HL-60 (cell line): Measurements from ENCODE around the gene DPH7.
"Not testable (repeated sequence)": the region's sequence is repeated elsewhere in the genome, so short reads cannot be mapped to it uniquely, and the experiment has no call there.

Experiments
- DNase-seq, 2 experiments: peaks; one replicate each; pipeline ENCODE4 v3.0.0-alpha.2; 2010 to 2020; ENCODE audit warnings: low read depth in 1 of 2, low spot score in 1 of 2
- H3K27ac ChIP-seq: fragments of 250-450 bp; sonication (Bioruptor Pico); replicated peaks from 2 replicates; pipeline ENCODE4 v1.5.1; 2020; ENCODE audit warnings: mild to moderate bottlenecking, moderate library complexity
- H3K27me3 ChIP-seq: fragments of 250-450 bp; sonication (Bioruptor Pico); 2 replicates; pipeline ENCODE4 v1.5.1; 2021; ENCODE audit warnings: mild to moderate bottlenecking, moderate library complexity; ENCODE audit not compliant: insufficient read depth, poor library complexity, severe bottlenecking
- H3K4me3 ChIP-seq: replicated peaks from 2 replicates; pipeline ENCODE4 v1.5.1; 2011; ENCODE audit warnings: mild to moderate bottlenecking, control low read depth, low read length; ENCODE audit not compliant: insufficient read depth
- GABPA ChIP-seq: IDR thresholded peaks from 2 replicates; pipeline ENCODE4 v1.6.1; 2012; ENCODE audit warnings: low read depth
- POLR2AphosphoS5 ChIP-seq: IDR thresholded peaks from 2 replicates; pipeline ENCODE4 v1.6.1; 2012; ENCODE audit warnings: low read depth
- REST ChIP-seq: IDR thresholded peaks from 2 replicates; pipeline ENCODE4 v1.6.1; 2012; ENCODE audit warnings: low read depth; ENCODE audit not compliant: insufficient replicate concordance
- SPI1 ChIP-seq: IDR thresholded peaks from 2 replicates; pipeline ENCODE4 v1.6.1; 2012; ENCODE audit warnings: low read depth, mild to moderate bottlenecking, borderline replicate concordance
- TF ChIP-seq, protein P1 (sequence below): IDR thresholded peaks from one replicate; pipeline ENCODE4 v1.5.1; 2011; ENCODE audit warnings: low read length, control low read depth, inconsistent platforms; ENCODE audit not compliant: insufficient read depth

The DPH7 gene

DNA sequence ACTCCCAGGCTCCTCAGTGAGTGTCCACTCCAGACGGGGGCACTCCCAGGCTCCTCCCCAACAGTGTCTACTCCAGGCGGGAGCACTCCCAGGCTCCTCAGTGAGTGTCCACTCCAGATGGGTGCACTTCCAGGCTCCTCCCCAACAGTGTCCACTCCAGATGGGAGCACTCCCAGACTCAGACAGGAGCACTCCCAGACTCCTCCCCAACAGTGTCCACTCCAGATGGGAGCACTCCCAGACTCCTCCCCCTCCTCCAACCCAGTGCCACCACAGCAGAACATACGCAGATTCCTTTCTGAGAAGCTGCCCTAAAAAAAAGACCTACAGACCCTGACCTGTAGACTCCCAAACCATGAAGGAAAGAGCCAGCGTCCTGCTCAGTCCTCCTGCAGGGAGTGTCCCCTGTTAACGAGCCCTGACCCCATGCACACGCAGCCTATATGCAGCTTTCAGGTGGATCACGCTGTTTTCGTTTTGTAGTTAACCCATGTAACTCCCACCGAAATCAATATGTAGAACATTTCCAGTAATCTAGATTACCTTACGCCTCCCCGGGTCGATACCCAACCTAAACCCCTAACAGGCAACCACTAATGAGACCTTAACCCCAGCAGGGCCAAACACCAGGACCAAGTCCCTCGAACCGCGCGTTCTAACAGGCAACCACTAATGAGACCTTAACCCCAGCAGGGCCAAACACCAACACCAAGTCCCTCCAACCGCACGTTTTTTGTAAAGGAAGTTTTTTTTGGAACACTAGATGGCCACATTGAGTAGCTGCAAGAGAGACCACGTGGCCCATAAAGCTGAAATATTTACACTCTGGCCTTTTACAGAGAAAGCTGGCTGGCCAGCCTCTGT, 44.2 kb downstream of the DPH7 start:
- Histone ChIP-seq H3K27ac (peak overlapping the region; percentile 50), H3K4me3 (no peak overlapping the region), H3K27me3 (no peaks in the 10 kb centered on the region)
- peak; percentile 41 to 70 for DNase-seq
- TF ChIP-seq, protein P1, sequence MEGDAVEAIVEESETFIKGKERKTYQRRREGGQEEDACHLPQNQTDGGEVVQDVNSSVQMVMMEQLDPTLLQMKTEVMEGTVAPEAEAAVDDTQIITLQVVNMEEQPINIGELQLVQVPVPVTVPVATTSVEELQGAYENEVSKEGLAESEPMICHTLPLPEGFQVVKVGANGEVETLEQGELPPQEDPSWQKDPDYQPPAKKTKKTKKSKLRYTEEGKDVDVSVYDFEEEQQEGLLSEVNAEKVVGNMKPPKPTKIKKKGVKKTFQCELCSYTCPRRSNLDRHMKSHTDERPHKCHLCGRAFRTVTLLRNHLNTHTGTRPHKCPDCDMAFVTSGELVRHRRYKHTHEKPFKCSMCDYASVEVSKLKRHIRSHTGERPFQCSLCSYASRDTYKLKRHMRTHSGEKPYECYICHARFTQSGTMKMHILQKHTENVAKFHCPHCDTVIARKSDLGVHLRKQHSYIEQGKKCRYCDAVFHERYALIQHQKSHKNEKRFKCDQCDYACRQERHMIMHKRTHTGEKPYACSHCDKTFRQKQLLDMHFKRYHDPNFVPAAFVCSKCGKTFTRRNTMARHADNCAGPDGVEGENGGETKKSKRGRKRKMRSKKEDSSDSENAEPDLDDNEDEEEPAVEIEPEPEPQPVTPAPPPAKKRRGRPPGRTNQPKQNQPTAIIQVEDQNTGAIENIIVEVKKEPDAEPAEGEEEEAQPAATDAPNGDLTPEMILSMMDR = peak; percentile 28
- no peak for TF ChIP-seq REST

DNA sequence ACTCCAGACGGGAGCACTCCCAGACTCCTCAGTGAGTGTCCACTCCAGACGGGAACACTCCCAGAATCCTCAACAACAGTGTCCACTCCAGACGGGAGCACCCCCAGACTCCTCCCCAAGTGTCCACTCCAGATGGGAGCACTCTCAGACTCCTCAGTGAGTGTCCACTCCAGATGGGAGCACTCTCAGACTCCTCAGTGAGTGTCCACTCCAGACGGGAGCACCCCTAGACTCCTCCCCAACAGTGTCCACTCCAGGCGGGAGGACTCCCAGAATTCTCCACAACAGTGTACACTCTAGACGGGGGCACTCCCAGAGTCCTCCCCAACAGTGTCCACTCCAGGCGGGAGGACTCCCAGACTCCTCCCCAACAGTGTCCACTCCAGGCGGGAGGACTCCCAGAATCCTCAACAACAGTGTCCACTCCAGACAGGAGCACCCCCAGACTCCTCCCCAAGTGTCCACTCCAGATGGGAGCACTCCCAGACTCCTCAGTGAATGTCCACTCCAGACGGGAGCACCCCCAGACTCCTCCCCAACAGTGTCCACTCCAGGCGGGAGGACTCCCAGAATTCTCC, 45.7 kb downstream of the DPH7 start:
- H3K4me3 ChIP-seq, H3K27ac ChIP-seq, DNase-seq, H3K27me3 ChIP-seq: not testable (repeated sequence)

DNA sequence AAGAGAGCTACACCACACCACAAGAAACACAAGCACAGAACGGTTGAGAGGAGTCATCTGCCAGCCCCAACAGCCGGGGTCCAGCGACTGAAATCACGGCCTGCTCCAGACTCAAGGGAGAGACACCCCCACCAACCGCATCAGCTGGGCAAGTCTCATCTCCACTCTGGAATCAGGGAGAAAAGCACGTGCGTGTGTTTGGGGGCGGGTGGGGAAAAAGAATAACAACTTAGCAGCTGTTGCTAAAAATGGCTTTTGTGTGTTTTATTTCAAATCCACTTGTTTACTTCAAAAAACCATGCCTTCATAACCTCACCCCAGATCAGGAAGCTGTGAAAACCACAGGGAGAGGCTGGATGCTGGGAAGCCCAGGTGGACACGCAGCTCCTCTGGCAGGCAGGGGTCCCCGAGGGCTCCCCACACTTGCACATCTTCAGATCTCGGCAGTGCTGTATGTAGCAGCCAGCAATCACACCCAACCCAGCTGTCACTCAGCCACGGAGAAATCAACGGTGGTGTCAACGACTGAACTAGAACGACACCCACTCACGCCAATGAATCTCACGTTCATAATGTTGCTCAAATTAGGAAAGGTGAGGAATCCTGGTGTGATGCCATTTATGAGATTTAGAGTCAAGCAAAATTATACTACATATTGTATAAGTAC, 47.5 kb downstream of the DPH7 start:
- no peaks in the 10 kb centered on the region for H3K27me3 ChIP-seq
- H3K4me3 ChIP-seq = no peak overlapping the region
- TF ChIP-seq SPI1 = no peak
- TF ChIP-seq, protein P1 = no peak
- no peak for TF ChIP-seq REST
- TF ChIP-seq POLR2AphosphoS5 = no peak
- no peak for TF ChIP-seq GABPA
- H3K27ac ChIP-seq = no peak overlapping the region
- no peak for DNase-seq

- DNase-seq = no peak
- Histone ChIP-seq H3K4me3 (no peak overlapping the region), H3K27me3 (no peaks in the 10 kb centered on the region), H3K27ac (no peak overlapping the region)
- TF ChIP-seq REST = no peak
- no peak for TF ChIP-seq GABPA
- TF ChIP-seq SPI1 = no peak
- TF ChIP-seq, protein P1 = no peak
- TF ChIP-seq POLR2AphosphoS5 = no peak
Observed at GRCh38 chr9:137530331-137530730, 48.4 kb downstream of the DPH7 start.
